Transverse colon (tissue), 4 donors: ENCODE data around the gene MYBPH.

ENCODE experiments used
- EP300 ChIP-seq: sonication (generic); formaldehyde crosslinking; IDR thresholded peaks from one replicate; pipeline ENCODE4 v1.6.1; 2017; ENCODE audit warnings: antibody characterized with exemption, low read depth
- POLR2A ChIP-seq: fragments of 450-650 bp; IDR thresholded peaks from one replicate; pipeline ENCODE4 v1.6.1; 2016; ENCODE audit warnings: antibody characterized with exemption, mild to moderate bottlenecking, moderate library complexity
- POLR2AphosphoS5 ChIP-seq, 3 donors: sonication (generic); formaldehyde crosslinking; IDR thresholded peaks; one replicate each; pipeline ENCODE4 v1.6.1; 2016; ENCODE audit warnings: antibody characterized with exemption in 3 of 3
- TF ChIP-seq, protein P1 (sequence below), 5 experiments: fragments of 200-600 bp in 3 of 5; fragments of 450-650 bp in 2 of 5; sonication (generic) in 3 of 5; IDR thresholded peaks; 1 replicate in 2 of 5; 2 replicates in 3 of 5; pipeline ENCODE4 v1.5.1; 2016 to 2017; ENCODE audit warnings: antibody characterized with exemption in 5 of 5, inconsistent platforms in 3 of 5, mild to moderate bottlenecking in 2 of 5, moderate library complexity in 1 of 5

GRCh38 chr1:203225071-203225470, 49.4 kb upstream of the MYBPH start:
- TF ChIP-seq, protein P1, sequence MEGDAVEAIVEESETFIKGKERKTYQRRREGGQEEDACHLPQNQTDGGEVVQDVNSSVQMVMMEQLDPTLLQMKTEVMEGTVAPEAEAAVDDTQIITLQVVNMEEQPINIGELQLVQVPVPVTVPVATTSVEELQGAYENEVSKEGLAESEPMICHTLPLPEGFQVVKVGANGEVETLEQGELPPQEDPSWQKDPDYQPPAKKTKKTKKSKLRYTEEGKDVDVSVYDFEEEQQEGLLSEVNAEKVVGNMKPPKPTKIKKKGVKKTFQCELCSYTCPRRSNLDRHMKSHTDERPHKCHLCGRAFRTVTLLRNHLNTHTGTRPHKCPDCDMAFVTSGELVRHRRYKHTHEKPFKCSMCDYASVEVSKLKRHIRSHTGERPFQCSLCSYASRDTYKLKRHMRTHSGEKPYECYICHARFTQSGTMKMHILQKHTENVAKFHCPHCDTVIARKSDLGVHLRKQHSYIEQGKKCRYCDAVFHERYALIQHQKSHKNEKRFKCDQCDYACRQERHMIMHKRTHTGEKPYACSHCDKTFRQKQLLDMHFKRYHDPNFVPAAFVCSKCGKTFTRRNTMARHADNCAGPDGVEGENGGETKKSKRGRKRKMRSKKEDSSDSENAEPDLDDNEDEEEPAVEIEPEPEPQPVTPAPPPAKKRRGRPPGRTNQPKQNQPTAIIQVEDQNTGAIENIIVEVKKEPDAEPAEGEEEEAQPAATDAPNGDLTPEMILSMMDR (IDR thresholded peaks at IDR 0.05) = no peak
- TF ChIP-seq POLR2AphosphoS5 (IDR thresholded peaks at IDR 0.05) = no peak
- no peak for TF ChIP-seq POLR2A
- no peak for TF ChIP-seq EP300
